ENCODE measurements around the gene DDX49. TPM values are rescaled to one million over a fixed set of nuclear protein-coding genes. Genes with fewer than 3 reads are reported as not detected.
"Not testable (repeated sequence)": the region's sequence is repeated elsewhere in the genome, so short reads cannot be mapped to it uniquely, and the experiment has no call there.

Gene DDX49
- total RNA-seq, 1 donor from 2014 or later = 45.0 TPM

DNA sequence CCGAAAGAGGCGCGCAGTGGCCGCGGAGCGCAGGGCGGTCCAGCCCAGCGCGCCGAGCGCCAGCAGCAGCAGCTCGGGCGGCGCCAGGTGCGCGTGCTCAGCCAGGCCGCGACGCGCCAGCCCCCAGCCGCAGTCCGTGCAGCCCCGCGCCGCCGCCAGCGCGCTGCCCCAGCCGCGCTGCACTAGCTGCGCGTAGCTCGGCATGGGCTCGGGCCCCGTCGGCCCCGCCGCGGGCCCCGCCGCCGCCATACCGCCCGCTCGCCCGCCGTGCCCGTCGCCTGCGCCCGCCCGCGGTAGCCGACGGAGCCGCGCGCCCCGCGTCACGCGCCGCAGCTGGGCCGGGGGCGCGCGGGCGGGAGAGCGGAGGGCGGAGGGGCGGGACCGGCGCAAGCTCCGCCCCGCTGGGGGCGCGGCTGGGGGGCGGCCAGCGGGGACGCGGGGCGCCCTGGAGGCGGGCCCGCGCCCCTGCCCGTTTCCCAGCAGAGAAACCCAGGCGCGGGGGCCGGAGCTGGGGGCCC lies 23.6 kb upstream of the DDX49 start, which contains the start of gene CERS1:
Gene CERS1 (minus strand): TSS at position 335 of the 518 bp plus-strand sequence. CDS start 86 bp downstream, at position 249.
- no peak for DNase-seq (ENCODE audit: low read depth)

DNA sequence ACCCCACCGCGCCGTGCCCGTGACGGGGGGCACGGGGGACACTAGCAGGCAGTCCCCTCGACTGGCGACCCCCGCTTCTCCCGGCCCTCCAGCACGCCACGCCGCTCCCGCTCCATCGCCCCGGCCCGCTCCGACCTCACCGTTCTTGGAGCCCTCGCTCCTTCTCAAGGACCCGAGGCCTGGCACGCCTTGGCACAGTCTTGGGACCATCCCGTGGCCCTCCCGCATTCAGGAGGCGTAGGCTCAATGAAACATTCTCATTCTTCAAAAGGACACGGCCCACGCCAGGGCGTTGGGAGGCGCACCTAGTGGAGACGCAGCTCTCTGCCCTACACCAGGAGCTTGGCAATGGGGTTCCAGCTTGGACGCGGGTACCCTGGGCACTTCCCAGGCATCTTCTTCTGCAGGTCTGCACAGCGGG lies 23.1 kb upstream of the DDX49 start:
- no peak for DNase-seq (ENCODE audit: low read depth)

DNA sequence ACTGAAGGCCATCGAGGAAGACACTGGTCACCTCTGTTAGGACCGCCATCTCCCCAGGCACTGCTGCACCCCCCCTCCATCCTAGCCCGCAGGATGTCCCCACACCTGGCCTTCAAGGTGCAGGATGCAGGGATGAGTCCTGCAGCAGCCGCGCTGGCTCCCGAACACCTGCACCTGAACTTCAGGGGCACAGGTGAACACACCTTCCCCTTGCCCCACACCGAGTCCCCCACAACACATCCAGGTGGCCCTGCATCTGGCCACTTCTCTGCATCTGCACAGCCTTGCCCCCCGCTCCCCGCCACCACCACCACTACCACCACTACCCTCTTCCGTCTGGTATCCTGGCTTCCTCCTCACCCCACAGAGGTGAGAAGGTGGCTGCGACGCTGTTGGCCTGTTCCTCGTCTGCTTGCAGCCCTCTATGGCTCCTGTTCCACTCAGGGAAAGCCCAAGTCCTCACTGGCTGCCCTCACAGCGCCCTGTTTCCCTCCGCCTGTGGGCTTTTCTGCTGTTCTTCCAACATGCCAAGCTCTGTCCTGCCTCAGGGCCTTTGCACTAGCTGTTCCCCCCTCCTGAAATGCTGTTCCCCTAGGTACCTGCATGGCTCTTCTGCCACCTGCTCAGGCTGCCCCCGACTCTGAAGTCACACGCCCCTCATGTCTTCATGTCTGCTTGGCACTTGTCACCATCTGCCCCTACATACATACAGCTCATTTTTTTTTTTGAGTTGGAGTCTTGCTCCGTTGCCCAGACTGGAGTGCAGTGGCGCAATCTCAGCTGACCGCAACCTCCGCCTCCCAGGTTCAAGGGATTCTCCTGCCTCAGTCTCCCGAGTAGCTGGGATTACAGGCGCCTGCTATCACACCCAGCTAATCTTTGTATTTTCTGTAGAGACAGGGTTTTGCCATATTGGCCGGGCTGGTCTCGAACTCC lies 22.2 kb upstream of the DDX49 start:
- no peak for DNase-seq (ENCODE audit: low read depth)

DNA sequence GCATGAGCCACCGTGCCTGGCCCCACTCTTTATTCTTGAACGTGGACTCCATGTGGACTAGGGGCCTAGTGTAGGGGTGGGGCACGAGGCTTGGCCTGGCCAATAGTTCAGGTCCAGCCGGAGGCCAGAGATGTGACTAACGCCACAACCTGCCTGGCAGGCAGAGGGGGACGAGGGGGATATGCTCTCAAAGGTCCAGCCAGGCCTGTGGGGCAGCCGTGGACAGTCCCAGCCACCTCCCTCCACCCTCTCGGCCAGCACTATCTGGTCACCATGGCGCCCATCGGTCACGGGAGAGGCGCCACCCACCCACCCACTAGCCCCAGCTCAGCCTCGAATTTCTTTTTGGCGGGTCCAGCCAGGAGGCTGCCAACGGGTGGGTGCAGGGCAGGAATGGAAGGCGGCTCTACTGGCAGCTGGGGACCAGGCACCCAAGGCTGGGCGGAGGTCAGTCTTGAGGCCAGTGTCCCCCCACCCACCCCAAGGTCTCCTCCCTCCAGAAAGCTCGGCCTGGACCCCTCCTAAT lies 21.4 kb upstream of the DDX49 start:
- no peak for DNase-seq (ENCODE audit: low read depth)

DNA sequence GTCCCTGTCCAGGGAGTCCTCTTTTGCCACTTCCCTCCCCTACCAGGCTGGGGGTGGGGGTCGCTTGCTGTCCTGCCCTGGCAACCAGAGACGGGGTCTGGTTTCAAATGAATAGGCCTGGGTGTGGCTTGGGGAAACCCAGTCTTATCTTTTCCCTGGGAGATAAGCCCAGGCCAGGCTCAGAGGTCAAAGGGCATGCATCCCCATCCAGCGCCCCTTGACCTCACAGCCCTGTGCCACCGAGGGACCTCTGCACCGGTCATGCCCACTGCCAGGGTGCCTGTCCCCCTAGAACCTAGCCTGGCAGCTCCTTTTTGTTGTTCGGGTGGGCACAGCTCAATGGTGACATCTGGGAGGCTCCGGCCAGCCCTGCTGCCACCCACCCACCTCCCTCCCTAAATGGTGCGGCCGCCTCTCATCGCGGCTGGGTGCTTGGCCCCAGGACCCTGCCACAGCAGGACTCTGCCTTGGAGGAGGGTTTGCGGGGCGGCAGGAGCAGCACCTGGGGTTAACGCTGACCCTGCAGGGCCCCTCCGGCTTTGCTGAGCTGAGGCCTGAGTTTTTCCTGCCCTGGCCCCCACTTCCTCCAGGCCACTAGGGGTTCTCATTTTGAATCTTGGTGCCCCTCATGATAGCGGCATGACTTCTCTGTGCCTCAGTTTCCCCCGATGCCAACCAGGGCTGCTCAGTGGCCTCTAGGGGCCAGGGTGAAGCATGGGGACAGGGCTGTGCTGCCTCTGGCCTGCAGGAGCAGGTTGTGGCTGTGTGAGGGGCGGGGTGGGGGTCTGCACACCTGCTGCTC lies 20.7 kb upstream of the DDX49 start:
- DNase-seq (ENCODE audit: low read depth) = no peak

DNA sequence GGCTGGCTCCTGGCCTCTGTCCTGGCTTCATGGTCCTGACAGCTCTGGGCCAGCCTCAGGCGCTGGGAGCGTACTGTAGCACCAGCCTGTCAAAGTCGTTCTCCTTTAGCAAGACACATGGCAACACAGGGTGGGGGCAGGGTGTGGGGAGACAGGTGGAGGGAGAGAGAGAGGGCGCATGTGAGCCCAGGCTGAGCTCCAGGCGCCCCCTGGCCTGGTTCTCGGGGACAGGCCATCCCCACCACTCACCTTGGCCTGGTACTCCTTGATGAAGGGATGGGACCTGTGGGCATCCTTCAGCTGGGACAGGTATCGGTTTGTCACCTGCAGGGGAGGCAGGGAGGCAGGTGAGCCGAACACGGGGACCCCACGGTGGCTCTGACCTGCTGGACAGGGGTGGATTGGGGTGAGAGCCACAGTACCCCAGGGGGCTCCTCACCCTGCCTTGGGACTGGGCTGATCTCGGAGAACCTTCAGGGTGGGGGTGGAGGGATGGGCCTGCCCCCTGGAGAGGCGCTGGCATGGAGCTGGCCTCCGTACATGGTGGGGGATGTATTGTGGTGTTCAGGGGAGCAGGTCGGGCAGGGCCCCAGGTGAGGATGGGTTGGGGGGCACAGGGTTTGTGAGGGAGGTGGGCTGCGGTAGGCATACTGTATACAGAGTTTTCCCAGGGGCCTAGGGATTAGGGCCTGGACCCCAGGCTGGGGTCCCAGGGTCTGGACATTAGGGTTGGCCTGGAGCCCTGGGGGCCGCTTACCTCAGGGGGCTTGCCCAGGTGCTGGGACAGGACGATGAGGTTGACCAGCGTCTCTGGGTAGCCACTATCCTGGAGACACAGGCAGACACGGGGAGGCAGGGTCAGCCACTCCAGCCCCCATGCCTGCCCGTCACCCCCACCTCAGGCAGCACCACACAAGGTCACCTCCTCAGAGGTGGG lies 19.6 kb upstream of the DDX49 start:
- no peak for DNase-seq (ENCODE audit: low read depth)

DNA sequence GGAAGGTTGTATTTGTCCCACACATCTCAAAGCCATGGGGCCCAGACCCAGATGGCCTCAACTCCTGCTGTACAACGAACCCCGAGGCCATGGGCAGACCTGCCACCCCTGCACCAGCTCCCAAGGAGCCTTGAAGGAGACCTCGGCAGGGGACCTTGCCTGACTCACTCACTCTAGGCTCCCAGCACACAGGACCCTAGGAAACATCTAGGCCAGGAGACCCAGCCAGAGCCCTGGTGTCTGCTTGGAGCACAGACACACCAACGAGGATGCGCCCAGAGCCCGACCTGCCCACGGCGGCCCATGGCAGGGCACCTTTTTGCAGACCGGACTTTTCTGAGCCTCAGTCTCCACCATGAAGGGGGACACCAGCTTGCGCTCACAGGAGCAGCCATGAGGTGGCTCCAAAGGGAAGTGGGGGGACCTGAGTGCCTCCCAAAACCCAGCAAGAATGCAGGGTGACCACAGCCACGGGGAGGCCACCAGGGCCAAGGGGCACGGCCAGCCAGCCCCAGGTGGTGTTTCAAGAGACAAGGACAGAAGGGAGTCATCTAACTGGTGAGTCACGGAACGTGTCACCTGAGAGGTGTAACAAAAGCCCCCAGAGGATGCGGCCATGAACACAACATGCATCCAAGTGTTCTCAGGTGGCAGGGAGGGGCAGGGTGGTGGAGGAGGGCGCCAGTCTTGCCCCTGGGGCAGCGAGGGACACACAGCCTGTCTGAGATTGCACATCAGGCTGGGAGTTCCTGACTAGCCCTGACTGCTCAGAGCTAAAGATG lies 18.6 kb upstream of the DDX49 start:
- no peak for DNase-seq (ENCODE audit: low read depth)

DNA sequence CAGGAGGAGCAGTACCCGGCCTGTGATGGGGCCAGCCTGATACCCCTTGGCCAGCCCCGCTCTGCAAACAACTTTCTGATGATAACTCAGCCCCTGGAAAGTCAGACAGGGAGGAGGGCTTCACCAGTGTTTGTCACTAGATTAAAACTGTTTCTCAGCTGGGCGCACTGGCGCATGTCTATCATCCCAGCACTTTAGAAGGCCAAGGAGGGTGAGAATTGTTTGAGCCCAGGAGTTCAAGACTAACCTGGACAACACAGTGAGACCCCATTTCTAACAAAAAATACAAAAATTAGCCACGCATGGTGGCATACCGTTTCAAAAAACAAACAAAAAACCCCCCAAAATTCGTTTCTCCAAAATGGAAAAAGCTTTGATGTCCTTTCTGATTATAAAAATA lies 18.0 kb upstream of the DDX49 start:
- no peak for DNase-seq (ENCODE audit: low read depth)

DNA sequence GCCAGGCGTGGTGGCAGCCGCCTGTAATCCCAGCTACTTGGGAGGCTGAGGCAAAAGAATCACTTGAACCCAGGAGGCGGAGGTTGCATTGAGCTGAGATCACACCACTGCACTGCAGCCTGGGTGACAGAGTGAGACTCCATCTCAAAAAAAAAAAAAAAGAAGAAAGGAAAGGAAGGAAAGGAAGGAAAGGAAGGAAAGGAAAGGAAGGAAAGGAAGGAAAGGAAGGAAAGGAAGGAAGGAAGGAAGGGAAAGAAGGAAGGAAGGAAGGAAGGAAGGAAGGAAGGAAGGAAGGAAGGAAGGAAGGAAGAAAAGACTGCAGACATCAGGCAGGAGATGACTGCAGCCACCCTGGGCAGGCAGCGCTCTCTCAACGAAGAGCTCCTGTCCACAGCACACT lies 17.0 kb upstream of the DDX49 start:
- not testable (repeated sequence) for DNase-seq (ENCODE audit: low read depth)

DNA sequence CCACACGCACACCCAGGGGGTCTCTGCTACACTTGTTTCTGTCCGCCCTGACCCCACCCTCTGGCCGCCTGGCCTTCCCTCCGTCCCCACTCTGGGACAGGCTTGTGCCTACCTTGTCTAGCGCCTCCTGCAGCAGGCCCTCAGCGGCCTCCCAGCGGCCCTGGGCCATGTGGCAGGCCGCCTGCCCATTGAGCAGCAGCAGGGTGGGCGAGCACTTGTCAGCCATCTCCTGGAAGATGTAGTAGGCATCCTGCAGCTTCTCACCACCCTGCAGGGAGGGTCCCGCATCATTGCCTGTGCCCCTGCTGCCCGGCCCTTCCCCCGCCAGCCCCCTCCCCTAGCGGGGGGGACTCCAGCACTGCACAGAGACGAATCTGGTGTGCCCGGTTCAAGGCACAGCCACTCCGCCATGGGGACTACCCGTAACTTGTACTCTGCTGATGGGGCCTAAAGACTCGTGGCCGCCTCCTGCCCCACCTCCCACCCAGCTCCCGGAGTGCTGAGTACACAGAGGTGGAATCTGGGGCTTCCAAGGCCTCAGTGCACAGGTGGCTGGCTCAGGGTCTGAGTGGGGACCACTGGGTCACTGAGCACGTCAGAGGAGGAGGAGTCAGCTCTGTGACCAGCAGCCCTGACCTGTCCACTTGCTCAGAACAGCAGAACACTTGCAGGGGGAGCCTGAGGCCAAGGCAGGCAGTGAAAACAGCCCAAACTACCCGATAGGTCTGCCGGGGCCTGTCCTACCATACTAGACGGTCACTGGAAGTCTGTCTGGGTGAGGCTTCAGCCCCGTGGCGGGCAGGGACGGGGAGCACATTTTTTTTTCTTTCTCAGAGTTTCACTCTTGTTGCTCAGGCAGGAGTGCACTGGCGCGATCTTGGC lies 16.1 kb upstream of the DDX49 start:
- no peak for DNase-seq (ENCODE audit: low read depth)

DNA sequence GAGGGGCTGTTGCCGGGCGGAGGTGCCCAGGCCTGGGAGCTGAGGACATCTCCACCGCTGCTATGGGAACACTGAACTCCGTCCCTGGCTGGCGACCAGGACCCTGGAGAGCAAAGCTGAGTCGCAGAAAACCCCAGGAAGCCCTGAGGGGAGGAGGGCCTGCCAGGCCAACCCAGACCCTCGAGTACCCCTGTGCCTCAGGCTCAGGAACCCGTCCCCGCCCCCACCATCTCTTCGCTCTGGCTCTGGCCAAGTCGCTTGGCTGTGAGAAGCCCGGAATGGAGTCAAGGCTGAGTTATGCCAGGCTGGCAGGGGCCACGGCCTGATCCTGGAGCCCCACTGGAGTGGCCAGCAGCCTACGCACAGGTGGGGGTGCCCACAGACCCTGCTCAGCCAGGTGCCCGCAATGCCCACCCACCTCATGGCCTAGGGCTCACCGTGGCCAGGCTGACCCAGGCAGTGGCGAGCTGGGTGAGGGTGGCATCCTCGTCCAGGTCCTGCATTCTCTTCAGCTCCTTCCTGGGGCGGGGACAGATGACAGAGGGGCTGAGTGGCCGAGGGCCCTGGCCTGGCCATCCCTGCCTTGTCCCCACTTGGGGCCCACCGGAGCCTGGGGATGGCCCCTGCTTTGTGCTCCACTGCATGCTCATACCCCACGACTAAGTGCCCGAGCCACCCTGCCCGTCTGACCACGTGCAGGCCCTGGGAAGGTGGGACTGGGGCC lies 15.0 kb upstream of the DDX49 start:
- no peak for DNase-seq (ENCODE audit: low read depth)

DNA sequence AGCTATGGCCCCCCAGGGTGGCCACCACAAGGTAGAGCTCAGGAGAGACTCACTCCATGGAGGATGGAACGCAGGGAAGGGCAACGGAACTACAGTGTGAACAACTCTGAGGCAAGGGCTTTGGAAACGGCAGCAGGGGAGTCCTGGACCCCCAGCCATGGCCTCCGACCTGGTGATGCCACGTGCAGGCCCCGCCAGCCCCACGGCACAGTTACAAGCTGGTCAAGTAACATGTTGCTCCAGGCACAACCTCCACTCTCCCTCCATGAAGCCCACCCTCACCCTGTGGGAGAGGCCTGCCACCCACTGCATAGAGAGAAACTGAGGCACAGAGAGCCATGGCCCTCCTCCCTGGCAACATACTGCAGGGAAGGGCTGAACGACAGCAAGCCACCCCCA lies 14.5 kb upstream of the DDX49 start:
- no peak for DNase-seq (ENCODE audit: low read depth)

DNA sequence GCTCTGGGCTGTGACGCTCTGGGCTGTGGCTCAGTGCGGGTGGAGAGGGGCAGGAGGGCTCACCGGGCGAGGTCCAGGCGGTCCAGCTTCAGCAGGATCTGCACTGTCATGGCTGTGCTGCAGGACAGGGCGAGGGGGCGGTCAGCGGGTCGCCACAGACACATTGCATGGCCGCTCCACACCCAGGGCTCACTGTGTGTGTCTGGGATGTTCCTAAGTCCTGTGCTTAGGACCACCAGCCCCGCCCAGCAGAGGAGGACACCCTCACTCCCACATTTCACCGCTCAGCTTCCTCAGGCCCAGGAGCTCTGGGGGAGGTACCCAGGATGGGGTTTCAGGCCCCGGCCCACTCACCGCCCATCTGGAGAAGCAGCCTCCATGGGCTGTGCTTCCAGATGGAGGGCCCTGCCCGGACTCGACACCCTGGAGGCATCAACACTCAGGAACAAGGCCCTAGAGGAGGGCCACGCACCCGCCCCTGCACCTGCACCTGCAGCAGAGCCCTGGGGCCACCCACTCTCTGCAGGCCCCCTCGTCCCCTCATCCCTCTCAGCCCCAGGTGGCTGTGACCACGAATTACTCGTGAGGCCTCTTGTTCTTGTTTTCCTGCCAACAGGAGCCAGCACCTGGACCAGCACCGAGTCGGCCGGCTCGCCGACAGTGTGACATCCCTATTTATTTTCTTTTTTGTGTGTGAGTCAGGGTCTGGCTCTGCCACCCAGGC lies 13.8 kb upstream of the DDX49 start:
- no peak for DNase-seq (ENCODE audit: low read depth)

DNA sequence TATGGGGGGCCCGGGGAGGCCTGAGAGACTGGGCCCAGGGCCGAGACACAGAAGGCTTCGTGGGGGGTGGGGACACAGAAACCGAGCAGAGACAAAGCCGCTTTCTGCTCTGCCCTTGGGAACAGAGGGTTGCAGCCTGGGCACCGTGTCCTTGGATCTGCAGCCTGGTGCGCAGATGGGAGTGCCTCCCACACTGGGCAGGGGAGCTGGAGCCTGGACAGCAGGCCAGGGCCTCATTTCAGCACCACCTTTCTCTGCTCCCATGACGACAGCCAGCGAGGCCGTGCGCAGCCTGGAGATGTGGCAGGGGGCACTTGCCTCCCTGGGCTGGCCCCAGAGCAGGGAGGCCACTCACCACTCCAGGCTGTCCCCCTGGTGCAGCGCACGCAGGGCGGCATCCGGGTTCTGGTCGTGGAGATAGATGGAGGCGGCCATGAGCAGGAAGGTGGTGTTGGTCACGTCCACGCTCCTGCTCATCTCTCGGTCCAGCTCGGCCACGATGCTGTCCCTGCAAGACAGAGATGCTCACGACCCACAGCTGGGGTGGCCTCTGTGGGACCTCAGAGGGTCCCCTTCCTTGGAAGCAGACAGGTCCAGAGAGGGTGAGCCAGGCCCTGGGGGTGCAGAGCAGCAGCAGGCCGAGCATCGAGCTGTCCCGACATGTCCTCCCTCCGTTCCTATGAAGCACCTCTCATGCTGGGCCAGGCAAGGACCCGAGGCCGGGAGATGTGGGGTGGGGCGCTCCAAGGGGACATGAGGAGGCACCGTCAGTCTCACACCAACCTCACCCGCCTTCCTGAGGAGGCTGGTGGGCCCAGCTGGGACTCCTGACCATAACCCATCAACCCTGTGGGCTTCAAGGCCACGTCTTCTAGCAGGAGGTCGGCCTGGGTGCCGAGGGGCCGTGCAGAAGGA lies 12.7 kb upstream of the DDX49 start:
- no peak for DNase-seq (ENCODE audit: low read depth)

DNA sequence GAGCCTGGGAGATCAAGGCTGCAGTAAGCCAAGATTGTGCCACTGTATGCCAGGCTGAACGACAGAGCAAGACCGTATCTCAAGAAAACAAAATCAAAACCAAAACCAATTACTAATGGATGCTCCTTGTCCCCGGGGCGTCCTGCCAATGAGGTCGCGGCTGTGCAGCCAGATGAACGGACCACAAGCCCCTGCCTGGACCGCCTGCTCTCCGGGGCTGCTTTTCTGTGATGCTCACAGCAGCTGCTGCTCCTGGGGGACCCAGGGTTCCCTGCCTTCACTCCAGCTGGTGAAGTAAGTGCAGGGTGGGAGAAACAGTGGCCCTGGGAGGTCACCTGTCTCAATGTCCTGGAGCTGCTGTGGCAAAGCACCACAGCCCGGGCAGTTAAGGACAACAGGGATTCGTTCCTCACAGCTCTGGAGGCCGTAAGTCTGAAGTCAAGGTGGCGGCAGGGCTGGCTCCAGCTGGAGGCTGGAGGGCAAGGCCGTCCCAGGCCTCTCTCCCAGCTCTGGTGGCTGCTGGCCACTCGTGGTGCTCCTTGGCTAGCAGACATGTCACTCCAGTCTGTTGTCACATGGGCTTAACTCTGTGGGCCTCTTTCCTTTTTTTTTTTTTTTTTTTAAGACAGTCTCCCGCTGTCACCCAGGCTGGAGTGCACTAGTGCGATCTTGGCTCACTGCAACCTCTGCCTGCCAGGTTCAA lies 10.4 kb upstream of the DDX49 start:
- DNase-seq (ENCODE audit: low read depth) = no peak

DNA sequence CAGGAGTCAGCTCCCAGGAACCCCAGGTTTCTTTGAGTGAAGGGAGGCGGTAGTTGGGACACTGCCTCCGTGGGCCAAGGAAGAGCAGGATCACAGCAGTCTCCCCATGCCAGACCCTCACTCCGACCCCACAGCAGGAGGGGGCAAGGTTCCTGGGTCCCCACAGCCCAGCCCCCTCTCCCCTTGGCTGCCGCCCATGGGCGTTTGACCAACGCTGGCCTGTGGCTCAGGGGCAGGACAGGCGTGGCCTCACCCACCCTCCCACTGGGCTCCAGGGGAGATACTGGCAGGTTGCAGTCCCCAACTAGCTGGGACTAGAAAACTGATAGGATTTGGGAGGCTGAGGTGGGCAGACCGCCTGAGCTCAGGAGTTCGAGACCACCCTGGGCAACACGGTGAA lies 9.5 kb upstream of the DDX49 start:
- no peak for DNase-seq (ENCODE audit: low read depth)
